ENCODE results near the gene SLC43A3.

The SLC43A3 gene

DNA sequence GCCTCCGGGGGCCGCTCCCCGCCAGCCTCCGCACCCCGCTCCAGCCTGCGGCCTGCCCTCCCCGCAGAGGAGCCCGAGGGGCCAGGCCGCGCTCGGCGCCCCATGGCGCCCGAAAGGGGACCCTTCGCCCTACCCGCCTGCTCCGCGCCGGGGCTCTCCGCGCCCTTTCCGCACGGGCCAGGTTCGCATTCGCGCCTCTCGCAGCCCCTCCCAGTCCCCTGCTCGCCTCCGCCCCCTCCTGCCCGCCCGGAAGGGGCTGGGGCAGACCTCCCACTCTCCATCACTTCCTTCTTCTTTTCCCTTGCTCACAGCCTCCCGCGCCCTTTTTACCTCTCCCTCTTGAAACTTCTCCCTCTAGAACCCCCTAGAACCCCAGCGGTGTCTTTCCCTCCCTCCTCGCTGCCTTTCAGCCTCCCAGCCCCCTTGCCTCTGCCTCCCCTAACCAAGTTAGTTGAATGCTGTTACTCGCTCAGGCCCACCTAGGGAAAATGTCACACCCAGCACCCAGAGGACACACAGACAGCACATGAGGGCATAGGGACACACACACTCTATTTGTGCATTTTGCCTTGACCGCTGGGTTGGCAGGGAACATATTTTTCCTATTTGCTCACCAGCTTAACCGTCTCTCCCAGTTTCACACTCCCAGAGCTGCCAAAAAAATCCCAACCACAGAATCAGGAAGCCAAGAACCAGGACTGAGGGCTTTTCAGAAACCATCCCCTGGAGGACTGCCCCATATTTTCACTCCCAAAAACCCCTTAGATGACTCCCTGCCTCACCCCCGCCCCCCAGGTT is at the start of gene SLC43A3:
SLC43A3 (minus strand) TSS at position 193 of the 798 bp plus-strand sequence. CDS start 949 bp downstream, outside the sequence.
- no peak for DNase-seq

- no peak for DNase-seq
These were observed 49.3 kb upstream of the SLC43A3 start for GRCh38 chr11:57476047-57476756.

GRCh38 chr11:57475671-57476046 is 48.7 kb upstream of the SLC43A3 start:
- DNase-seq: no peak

DNA sequence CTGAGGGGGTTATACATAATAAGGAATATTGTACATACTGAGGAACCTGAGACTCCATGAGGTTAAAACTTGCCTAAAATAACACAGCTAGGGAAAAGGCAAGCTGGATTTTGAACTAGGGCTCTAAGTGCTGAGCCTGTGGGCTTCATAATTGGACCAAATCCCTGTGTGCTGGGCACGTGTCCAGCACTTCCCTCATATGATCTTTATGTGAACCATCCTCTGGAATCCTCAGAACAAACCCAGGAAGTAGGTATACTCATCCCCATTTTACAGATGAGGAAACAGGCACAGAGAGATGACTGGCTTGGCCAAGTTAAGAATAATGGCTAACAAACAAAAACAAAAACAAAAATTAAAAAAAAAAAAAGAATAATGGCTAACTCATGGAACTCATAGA is 48.3 kb upstream of the SLC43A3 start:
- no peak for DNase-seq

- DNase-seq: no peak
These were observed 47.8 kb upstream of the SLC43A3 start for GRCh38 chr11:57474803-57475115.

DNA sequence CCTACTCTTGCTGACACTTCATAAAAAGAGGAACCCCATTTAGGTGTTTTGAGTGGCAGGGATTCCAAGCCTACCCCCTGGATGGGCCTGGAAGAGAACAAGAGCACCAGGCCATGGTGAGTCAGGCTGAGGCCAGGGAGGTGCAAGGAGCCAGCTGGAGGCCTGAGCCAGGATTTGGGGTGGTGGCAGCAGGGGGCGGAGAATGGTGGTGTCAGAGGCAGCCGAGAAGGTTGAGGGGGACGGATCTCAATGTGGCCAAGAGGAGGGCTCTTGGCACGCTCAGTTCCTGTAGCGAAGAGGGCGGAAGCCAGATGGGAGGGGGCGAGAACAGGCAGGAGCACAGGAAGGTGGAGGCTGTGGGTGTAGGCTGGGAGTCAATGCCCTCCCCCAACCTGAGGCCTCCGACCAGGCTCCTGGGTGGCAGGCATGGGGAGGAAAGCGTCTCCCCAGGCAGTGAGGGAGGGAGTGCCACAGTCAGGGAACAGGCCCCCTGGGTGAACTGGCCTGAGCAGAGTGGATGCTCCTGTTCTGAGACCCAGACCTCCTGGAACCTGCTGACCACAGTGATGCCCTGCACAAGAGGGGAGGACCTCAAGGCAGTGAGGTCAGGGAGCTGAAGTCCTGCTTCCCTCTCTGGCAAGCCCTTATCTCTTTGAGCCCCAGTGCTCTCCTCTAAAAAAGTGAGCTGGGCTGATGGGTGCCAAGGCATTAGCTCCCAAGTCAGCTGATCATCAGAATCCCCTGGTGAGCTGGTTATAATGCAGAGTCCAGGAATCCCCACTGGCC is 47.3 kb upstream of the SLC43A3 start:
- DNase-seq: no peak

GRCh38 chr11:57473285-57473841 is 46.4 kb upstream of the SLC43A3 start:
- DNase-seq: no peak

GRCh38 chr11:57471496-57471895 is 44.6 kb upstream of the SLC43A3 start:
- DNase-seq: no peak

DNA sequence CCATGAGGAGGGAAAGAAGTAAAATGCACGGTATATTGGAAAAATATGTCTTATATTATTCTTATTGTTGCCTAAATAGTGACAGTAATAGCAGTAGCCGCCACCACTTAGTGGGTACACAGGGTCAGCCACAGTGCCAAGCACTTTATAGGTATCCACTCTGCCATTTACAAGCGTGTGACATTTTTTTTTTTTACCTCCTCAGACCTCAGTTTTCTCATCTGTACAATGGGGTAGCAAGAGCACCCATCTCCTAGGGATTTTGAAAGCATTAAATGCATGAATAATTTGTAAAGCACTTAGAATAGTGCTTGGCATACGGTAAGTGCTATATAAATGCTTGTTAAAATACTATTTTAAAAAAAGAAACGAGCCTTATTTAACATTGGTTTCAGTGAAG is 42.3 kb upstream of the SLC43A3 start:
- no peak for DNase-seq

GRCh38 chr11:57468276-57468675 is 41.4 kb upstream of the SLC43A3 start:
- DNase-seq: no peak

- DNase-seq: no peak
These were observed 40.7 kb upstream of the SLC43A3 start for GRCh38 chr11:57467508-57468157.

DNA sequence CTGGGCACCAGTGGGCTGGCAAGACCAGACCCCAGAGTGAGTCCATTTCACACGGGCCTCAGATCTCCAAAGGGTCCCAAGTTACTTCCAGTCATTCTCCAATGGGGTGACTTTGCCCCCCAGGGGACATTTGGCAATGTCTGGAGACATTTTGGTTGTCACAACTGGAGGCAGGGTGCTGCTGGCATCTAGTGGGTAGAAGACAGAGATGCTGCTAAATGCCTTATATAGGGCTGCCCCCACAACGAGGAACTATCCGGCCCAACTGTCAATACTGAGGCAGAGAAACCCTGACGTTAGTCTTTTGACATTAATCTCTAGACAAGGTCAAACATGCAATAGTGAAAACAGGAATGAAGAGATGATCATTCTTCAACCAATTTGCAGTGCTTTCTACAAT is 39.8 kb upstream of the SLC43A3 start:
- no peak for DNase-seq

- no peak for DNase-seq
These were observed 37.7 kb upstream of the SLC43A3 start for GRCh38 chr11:57464539-57465181.

DNA sequence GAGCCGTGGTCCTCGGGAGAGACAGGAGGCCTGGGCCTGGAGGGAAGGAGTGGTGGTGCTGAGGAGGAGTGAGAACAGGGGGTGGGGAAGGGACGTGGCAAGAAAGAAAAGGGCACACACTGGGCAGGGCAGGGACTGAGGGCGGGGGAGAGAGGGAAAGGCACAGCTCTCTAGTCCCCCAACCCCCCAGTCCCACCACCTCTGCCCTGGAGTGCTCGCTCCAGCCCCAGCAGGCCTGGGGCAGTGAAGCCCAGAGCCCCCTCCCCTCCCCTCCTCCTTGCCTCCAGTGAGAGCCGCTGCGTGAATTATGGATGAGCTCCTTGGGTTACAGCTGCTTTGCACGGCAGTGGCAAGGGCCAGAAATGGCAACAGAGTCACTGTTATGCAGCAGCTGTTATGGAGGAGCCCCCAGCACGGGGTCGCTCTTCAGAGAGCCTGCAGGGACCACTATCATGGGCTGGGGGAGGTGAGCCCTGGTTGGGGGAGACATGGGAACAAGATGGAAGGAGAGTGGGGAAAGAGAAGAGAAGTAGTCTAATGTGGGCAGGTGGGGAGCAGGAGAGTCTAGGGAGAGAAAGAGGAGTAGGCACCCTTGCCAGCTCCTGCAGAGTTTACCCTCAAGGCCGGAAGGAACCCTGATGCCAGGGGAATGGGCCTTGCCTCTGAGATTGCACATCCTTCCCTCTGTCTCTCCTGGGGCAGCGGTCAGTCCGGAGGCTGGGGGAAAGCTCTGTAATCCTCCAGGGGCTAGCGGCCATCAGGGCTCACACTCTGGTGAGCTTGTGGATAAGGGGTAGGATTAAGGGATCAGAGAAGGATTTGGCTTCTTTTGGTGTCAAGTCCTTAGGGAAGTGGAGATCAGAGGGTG is 37.0 kb upstream of the SLC43A3 start:
- DNase-seq: no peak

DNA sequence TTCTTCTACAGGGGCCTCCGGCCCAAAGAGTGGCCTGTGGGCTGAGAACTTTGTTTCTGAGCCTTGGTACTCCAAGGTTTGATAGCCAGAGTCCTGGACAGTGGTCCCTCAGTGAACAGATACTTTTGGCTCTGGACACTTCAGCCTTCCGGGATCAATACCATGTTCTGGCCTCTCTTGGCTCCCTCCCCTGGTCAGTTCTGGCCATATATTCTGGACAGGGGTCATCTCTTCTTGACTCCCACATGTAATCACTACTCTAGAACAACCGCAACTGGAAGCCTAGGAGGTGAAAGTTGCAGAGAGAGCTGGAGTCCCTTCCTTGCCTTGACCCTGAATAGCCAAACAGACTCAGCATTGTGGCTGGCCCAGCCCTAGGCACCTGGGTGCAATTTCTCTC is 35.7 kb upstream of the SLC43A3 start:
- no peak for DNase-seq

DNA sequence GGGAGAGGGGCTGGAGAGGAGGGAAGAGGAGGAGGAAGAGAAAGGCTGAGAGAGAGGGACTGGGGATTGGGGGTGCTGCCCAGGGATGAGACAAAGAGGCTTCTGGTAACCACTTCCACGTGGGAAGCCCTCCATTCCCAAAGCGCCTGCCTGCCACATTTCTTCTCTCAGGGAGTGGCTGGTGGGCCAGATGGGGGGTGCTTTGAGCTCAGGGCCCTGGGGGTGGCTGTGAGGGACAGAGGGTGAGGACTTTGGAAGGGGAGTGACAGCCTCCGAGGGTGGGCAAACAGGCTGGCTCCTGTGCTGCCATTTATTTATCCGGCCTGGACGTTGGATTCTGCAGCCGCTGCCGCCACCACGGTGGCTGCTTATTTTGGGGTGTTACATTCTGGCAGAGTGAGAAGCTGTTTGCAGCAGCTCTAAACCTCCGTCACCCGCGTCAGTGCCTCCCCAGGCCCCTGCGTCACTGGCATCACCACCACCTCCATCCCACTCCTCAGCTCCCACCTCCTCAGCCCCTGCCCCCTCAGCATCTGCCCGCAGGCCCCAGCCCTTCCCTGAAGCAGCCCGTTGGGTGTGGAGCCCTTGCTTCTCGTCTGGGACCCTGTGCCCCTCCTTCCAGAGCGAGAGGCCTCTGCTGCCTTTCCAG is 35.0 kb upstream of the SLC43A3 start:
- no peak for DNase-seq

GRCh38 chr11:57460758-57461749 is 34.1 kb upstream of the SLC43A3 start:
- DNase-seq: no peak

DNA sequence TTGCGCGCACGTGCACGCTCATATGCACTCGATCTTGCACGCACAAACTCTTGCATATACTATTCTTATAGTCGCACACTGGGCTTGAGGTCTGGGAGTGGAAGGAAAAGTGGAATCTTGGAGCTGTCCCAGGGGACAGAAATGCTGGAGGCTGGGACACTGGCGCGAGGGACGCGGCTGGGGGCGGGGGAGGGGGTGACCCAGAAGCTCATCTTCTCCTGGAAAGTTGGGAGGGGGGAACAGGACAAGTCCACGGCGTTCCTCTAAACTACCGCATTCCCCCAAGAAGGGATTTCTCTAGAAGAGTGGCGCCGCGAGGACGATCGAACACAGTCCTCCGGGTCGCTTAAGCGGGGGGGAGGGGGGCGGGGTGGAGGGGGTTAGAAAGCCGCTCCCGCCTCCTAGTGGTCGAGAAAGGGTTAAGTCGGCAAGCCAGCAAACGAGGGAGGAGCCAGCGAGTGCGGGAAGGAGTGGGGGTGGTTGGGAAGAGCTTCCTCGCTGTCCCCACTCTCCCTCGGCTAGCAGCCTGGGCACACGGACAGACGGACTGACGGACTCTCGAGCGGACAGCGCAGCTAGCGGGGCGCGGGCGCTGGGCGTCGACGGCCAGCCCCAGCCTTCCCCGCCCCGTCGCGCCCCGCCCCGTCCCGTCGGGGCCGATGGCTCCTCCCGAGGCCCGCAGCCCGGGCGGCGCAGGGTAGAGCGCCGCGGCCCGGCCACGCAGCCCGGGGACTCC is 33.3 kb upstream of the SLC43A3 start, which contains the start of gene RTN4RL2:
RTN4RL2 (plus strand) TSS at position 507 of the 736 bp plus-strand sequence. CDS start 338 bp downstream, outside the sequence.
- DNase-seq: no peak
